OCI-LY7 (cell line): ENCODE results near the gene TMEM269. TPM values are rescaled to one million over a fixed set of nuclear protein-coding genes. Genes with fewer than 3 reads are reported as not detected.

Source experiments
- BruUV-seq: library from RNA; stranded (reverse); fragments of 400-500 nt; replicated peaks from 2 replicates; lab custom pipeline; 2021; lab: Mats Ljungman, UMichigan
- CTCF ChIA-PET: fragments of 300-600 bp; sonication (Branson Sonifier 250); formaldehyde crosslinking; loops from one replicate; lab custom pipeline; 2022; ENCODE audit warnings: antibody characterized with exemption; ENCODE audit not compliant: unreplicated experiment; lab: Charles Lee
- POLR2A ChIA-PET: fragments of 300-600 bp; sonication (Branson Sonifier 250); formaldehyde crosslinking; loops from one replicate; lab custom pipeline; 2022; ENCODE audit warnings: antibody characterized with exemption; lab: Charles Lee
- DNase-seq: peaks from one replicate; pipeline ENCODE4 v3.0.0-alpha.2; 2015; ENCODE audit warnings: low spot score
- H2AFZ ChIP-seq: fragments of 200-600 bp; sonication (generic), shearing (Covaris generic); 2 replicates; pipeline ENCODE4 v1.6.1; 2014; ENCODE audit warnings: mild to moderate bottlenecking, antibody characterized with exemption, low read length, moderate library complexity
- H3K27ac ChIP-seq: fragments of 200-600 bp; sonication (generic); 2 replicates; pipeline ENCODE4 v1.5.1; 2014; ENCODE audit warnings: mixed run types, low read depth, mild to moderate bottlenecking, moderate library complexity, low read length, inconsistent platforms; ENCODE audit not compliant: poor library complexity, severe bottlenecking
- H3K36me3 ChIP-seq: fragments of 200-600 bp; sonication (generic); 2 replicates; pipeline ENCODE4 v1.6.1; 2014; ENCODE audit warnings: mild to moderate bottlenecking, antibody characterized with exemption, low read length, moderate library complexity, mixed read lengths; ENCODE audit not compliant: insufficient read depth
- H3K4me1 ChIP-seq: fragments of 200-600 bp; sonication (generic); 2 replicates; pipeline ENCODE4 v1.5.1; 2014; ENCODE audit warnings: mild to moderate bottlenecking, low read length; ENCODE audit not compliant: insufficient read depth, poor library complexity, severe bottlenecking
- H3K4me2 ChIP-seq: fragments of 200-600 bp; sonication (generic); 2 replicates; pipeline ENCODE4 v1.6.1; 2014; ENCODE audit warnings: mild to moderate bottlenecking, low read length
- H3K4me3 ChIP-seq: fragments of 200-600 bp; sonication (generic); 2 replicates; pipeline ENCODE4 v1.5.1; 2014; ENCODE audit warnings: mild to moderate bottlenecking, low read depth, low read length; ENCODE audit not compliant: poor library complexity, severe bottlenecking
- H3K79me2 ChIP-seq: fragments of 200-600 bp; sonication (generic); 2 replicates; pipeline ENCODE4 v1.6.1; 2016; ENCODE audit warnings: low read depth, mild to moderate bottlenecking, low read length, moderate library complexity, mixed read lengths; ENCODE audit not compliant: insufficient read depth
- H3K9me2 ChIP-seq: fragments of 200-600 bp; sonication (generic); 2 replicates; pipeline ENCODE4 v1.6.1; 2016; ENCODE audit warnings: mild to moderate bottlenecking, low read length, mixed read lengths; ENCODE audit not compliant: insufficient read depth
- H3K9me3 ChIP-seq: fragments of 200-600 bp; sonication (generic); 2 replicates; pipeline ENCODE4 v1.6.1; 2014; ENCODE audit warnings: mild to moderate bottlenecking, mixed run types, low read length, mixed read lengths
- H4K20me1 ChIP-seq: fragments of 200-600 bp; sonication (generic); 2 replicates; pipeline ENCODE4 v1.6.1; 2014; ENCODE audit warnings: mild to moderate bottlenecking, antibody characterized with exemption, low read length, moderate library complexity, mixed read lengths; ENCODE audit not compliant: insufficient read depth
- EZH2phosphoT487 ChIP-seq: fragments of 200-600 bp; sonication (generic); IDR thresholded peaks from 2 replicates; pipeline ENCODE4 v1.6.1; 2018; ENCODE audit warnings: low read depth, borderline replicate concordance, mild to moderate bottlenecking, mixed run types, antibody characterized with exemption, low read length, moderate library complexity, mixed read lengths
- intact Hi-C: fragments of 100-400 bp; cut with micrococcal nuclease; formaldehyde crosslinking; loops from one replicate; pipeline ENCODE4 v1.10.0; 2022; ENCODE audit not compliant: unreplicated experiment
- total RNA-seq, 2 experiments: library from RNA; depleted of rRNA in 1 of 2; stranded (reverse); fragments of >200 nt in 1 of 2; shearing (Covaris generic) in 1 of 2; gene quantifications; 2 replicates each; pipeline ENCODE4 v1.2.3, GENCODE V29; 2014 to 2022
- TF ChIP-seq, protein P1 (sequence below): fragments of 200-600 bp; sonication (generic); conservative IDR thresholded peaks from 2 replicates; pipeline ENCODE4 v1.5.1; 2014; ENCODE audit warnings: mild to moderate bottlenecking, antibody characterized with exemption, low read length, moderate library complexity, mixed read lengths

TMEM269 gene
- total RNA-seq, 2 experiments from 2014 or later, result 0.16 to 0.46 TPM

DNA sequence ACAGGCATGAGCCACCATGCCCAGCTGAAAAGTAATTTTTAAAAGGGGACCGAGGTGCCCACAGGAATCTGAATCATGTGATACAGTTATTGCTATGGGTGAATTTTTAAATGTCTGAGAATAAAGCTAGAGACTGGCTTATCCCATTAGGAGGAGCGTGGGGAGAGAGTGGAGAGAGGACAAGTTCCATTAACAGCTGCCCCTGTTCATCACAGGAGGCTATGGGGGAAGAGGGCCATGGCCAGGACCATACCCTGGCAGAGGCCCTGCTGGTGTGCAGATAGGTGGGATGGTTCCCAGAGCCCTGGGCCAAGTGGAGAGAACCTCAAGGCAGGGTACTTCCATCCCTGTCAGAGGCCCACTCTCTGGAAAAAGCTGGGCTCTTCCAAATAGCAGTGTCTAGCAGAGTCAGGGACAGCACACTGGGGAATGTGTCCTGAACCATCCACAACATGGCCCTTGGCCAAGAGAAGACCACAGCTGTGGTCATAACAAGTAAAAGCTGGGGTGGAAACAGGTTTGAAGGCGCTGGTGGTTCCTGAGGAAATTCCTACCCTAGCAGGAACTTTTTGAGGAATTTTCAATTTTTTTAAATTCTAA, 48.0 kb downstream of the TMEM269 start:
- ChIA-PET CTCF (no interaction called here), POLR2A (interaction anchor here (1.0 to 1.4 kb wide), 3 partner anchors 13 to 20 kb away, joined by 4 to 6 read pairs (median 5); partner anchors contain the start of genes ERMAP, SVBP and ZNF691)
- Histone ChIP-seq H3K36me3 (no peaks in the 10 kb centered on the region), H3K4me1 (no peaks in the 10 kb centered on the region), H3K9me2 (no peaks in the 10 kb centered on the region), H3K79me2 (no peaks in the 10 kb centered on the region), H3K9me3 (no peaks in the 10 kb centered on the region), H3K27ac (no peak overlapping the region), H3K4me2 (no peak overlapping the region), H4K20me1 (no peaks in the 10 kb centered on the region), H2AFZ (no peak overlapping the region), H3K4me3 (no peak overlapping the region)
- TF ChIP-seq, protein P1, sequence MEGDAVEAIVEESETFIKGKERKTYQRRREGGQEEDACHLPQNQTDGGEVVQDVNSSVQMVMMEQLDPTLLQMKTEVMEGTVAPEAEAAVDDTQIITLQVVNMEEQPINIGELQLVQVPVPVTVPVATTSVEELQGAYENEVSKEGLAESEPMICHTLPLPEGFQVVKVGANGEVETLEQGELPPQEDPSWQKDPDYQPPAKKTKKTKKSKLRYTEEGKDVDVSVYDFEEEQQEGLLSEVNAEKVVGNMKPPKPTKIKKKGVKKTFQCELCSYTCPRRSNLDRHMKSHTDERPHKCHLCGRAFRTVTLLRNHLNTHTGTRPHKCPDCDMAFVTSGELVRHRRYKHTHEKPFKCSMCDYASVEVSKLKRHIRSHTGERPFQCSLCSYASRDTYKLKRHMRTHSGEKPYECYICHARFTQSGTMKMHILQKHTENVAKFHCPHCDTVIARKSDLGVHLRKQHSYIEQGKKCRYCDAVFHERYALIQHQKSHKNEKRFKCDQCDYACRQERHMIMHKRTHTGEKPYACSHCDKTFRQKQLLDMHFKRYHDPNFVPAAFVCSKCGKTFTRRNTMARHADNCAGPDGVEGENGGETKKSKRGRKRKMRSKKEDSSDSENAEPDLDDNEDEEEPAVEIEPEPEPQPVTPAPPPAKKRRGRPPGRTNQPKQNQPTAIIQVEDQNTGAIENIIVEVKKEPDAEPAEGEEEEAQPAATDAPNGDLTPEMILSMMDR, result no peak
- TF ChIP-seq EZH2phosphoT487, result no peak
- no peak for DNase-seq
- BruUV-seq, result no TSS peak
- intact Hi-C loops, result no loop called here

DNA sequence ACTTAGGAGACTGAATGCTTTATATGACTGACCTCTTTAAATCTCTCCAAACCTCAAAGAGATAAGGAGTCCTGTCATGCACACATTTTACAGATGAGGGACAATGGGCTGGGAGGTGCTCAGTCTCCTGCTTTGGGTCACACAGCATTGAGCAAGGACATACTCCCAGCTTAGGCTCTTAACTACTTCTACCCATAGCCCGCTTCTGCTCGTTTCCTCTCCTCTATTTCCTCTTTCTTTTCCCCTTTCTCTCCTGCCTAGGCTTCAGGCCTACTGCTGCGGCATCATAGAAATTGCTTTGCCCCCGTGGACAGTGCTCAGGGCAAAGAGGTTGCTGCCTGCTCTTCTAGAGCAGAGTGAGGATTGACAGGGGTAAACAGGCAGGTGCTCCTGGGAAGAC, 49.2 kb downstream of the TMEM269 start:
- POLR2A ChIA-PET, result interaction anchor here (0.9 to 1.2 kb wide), 2 partner anchors 11 to 21 kb away, joined by 4 to 6 read pairs; no protein-coding TSS in a partner anchor
- H4K20me1 ChIP-seq, result no peaks in the 10 kb centered on the region
- H3K79me2 ChIP-seq, result no peaks in the 10 kb centered on the region
- H3K4me3 ChIP-seq, result no peak overlapping the region
- BruUV-seq, result no TSS peak
- TF ChIP-seq EZH2phosphoT487, result no peak
- TF ChIP-seq, protein P1, result no peak
- no peaks in the 10 kb centered on the region for H3K9me3 ChIP-seq
- CTCF ChIA-PET, result no interaction called here
- H3K36me3 ChIP-seq, result no peaks in the 10 kb centered on the region
- H3K4me1 ChIP-seq, result no peaks in the 10 kb centered on the region
- intact Hi-C loops, result no loop called here
- no peak for DNase-seq
- H2AFZ ChIP-seq, result no peak overlapping the region
- H3K27ac ChIP-seq, result no peak overlapping the region
- no peaks in the 10 kb centered on the region for H3K9me2 ChIP-seq
- no peak overlapping the region for H3K4me2 ChIP-seq

DNA sequence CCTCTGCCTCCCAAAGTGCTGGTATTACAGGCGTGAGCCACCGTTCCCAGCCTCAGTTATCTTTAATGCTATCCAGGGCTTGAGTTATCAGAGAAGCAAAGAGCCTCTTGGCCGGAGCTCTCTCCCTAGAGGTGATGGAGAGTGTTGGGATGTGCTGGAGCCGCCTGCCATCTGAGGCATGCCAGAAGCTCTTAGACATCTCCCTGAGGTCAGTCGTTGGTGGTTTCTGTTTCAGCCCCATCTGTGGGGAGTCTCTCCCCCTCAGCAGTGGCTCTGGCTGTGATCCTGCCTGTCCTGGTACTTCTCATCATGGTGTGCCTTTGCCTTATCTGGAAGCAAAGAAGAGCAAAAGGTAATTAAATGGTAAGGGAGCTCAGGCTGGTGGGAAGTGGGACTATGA, 50.0 kb downstream of the TMEM269 start:
- Histone ChIP-seq H3K79me2 (no peaks in the 10 kb centered on the region), H2AFZ (no peak overlapping the region), H3K36me3 (no peaks in the 10 kb centered on the region), H3K4me1 (no peaks in the 10 kb centered on the region), H4K20me1 (no peaks in the 10 kb centered on the region), H3K27ac (no peak overlapping the region), H3K4me2 (no peak overlapping the region), H3K4me3 (no peak overlapping the region), H3K9me3 (no peaks in the 10 kb centered on the region), H3K9me2 (no peaks in the 10 kb centered on the region)
- TF ChIP-seq, protein P1, result no peak
- no peak for TF ChIP-seq EZH2phosphoT487
- no peak for DNase-seq
- ChIA-PET CTCF (no interaction called here), POLR2A (no interaction called here)
- no TSS peak for BruUV-seq
- intact Hi-C loops, result no loop called here
